ENCODE data around the gene SH3RF1.
"Not testable (repeated sequence)": the region's sequence is repeated elsewhere in the genome, so short reads cannot be mapped to it uniquely, and the experiment has no call there.

SH3RF1 gene

DNA sequence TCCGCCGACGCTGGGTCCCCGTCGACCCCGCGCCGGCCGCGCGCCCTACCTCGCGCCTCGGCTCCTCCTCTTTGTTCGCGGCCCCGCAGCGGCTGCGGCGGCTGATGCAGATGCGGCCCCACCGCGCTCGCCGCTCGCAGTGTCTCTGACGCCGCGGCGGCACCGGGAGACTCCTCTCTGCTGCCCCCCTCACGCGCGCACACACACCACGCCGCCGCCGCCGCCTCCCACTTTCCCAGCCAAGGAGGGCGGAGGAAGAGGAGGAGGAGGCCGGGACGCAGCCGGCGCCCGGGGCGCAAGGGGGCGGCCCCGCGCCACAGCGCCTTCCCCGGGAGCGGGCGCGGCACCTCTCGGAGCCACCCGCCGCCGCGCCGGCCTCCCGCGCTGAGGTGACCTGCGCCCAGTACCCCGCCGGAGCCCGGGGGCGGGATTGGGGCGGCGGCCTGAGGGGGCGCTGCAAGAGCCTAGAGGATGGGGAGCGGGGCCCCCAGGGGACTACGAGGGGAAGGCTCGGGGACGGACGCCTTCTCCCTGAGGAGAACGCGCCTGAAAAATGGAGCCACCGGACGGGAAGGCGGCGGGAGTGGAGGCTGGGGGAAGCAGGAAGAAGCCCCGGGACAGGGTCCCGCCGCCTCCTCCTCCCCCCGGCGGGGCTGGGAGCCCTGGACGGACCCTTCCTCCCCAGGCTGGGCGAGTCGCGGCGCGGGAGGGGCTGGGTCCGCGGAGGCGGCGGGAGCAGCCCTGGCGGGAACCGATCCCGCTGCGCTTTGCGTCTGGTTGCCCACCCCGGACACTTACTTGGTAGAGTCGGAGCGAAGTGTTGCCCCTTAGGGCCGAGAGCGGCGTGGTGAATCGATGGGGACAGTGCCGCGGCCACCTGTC is at the start of gene SH3RF1:
SH3RF1 (minus strand) TSS at position 147 of the 882 bp plus-strand sequence. CDS start 1,744 bp downstream, outside the sequence.
- DNase-seq: no peak

GRCh38 chr4:169315530-169316343 is 45.0 kb upstream of the SH3RF1 start:
- no peak for DNase-seq

- DNase-seq: no peak
Observed at GRCh38 chr4:169314906-169315305, 44.1 kb upstream of the SH3RF1 start.

GRCh38 chr4:169313732-169314131 is 43.0 kb upstream of the SH3RF1 start:
- DNase-seq: no peak

GRCh38 chr4:169312690-169313422 is 42.1 kb upstream of the SH3RF1 start:
- DNase-seq: no peak

DNA sequence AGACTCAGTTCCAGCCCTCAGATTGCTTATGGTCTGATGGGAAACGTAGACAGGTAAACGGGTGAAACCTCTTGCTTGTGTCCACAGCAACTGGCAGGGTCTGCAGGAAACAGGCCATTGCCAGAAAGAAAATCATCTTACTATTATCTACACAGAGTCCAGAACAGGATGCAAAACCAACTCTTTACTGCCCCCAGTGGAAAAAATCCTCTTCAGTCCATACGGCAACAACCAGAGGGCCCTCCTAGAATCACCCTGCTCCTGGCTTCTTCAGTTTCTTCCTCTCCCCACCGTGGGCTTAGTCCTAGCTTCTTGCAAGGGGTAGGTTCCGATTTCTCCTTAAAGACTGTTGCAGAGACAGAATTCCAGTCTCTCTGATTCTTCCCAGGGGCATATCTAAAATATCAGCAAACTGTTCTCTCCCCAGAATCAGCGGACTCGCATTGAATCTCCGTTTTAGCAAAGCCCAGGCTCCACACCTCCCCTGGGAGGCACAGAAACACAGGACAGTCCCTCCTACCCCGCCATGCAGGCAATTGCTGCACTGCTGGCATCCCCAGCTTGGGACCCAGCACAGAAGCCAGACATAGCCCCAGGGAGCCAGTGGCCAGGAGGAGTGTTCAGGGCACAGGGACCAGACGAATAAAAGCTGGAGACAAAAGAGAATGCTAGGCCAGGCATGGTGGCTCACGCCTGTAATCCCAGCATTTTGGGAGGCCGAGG is 41.0 kb upstream of the SH3RF1 start:
- DNase-seq: no peak

- no peak for DNase-seq
Observed at GRCh38 chr4:169309326-169309967, 38.7 kb upstream of the SH3RF1 start.

- no peak for DNase-seq
Observed at GRCh38 chr4:169307576-169307975, 36.8 kb upstream of the SH3RF1 start.

DNA sequence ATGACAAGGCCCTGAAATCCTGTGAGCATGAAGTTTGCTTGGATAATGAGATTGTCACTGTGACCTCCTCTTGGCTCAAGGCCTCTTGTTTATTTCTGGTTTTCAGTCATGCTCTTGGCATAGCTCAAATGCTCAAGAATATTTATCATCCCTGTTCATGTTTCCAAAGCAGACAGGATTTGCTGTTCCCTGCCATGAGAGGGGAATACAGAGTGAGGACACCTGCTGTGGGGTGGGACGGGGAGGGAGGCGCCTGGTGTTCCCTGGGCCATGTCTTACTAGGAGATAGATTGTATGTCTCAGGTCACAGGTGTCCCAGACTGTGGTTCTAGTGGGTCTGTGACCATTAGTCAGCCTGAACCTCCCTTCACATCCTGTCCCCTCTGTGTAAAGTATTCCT is 34.9 kb upstream of the SH3RF1 start:
- DNase-seq: no peak

- DNase-seq: no peak
Observed at GRCh38 chr4:169305173-169305572, 34.4 kb upstream of the SH3RF1 start.

GRCh38 chr4:169295822-169296221 is 25.1 kb upstream of the SH3RF1 start:
- no peak for DNase-seq

DNA sequence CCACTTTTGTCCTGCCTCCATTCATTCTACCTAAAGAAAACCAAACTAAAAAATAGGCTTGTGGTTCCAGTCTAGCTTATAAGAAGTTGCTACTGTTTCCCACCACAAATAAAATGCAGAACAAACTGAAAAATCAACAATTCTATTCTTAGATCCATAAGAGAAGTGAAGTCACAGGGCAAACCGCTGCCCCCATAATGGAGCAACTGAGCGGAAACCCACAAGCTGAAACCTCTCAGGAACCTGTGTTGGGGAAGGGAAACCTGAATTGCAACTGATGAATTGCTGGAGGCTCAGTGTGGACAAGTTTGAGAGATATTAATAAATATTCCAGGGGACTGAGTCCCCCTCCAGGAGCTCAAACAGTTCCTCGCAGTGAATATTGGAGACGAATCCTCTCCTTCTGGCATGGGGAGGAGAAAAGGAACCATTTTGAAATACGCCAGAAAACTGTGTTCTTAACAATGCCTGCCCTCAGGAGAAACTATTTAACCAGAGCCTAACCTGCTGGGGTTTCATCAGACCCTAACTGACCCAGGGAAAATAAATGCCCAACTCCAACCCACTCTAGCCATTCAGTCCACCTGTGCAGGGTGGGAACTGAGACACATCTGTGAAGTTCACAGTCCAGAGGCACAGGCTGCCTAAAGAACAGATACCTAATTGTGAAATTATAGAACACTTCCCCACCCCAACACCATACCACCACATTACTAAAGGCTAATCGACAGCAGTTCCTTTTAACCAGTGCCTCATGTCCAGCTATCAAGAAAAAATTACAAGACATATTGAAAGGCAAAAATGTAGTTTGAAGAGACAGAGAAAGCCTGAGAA is 22.8 kb upstream of the SH3RF1 start:
- no peak for DNase-seq

DNA sequence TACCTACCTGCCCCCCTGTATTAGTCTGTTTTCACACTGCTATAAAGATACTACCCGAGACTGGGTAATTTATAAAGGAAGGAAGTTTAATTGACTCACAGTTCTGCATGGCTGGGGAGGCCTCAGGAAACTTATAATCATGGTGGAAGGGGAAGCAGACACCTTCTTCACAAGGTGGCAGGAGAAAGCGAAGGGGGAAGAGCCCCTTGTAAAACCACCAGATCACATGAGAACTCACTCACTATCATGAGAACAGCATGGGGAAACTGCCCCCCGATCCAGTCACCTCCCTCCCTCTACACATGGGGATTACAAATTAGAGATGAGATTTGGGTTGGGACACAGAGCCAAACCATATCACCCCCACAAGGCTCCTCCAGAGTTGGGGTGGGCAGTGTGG is 17.2 kb upstream of the SH3RF1 start:
- DNase-seq: not testable (repeated sequence)

DNA sequence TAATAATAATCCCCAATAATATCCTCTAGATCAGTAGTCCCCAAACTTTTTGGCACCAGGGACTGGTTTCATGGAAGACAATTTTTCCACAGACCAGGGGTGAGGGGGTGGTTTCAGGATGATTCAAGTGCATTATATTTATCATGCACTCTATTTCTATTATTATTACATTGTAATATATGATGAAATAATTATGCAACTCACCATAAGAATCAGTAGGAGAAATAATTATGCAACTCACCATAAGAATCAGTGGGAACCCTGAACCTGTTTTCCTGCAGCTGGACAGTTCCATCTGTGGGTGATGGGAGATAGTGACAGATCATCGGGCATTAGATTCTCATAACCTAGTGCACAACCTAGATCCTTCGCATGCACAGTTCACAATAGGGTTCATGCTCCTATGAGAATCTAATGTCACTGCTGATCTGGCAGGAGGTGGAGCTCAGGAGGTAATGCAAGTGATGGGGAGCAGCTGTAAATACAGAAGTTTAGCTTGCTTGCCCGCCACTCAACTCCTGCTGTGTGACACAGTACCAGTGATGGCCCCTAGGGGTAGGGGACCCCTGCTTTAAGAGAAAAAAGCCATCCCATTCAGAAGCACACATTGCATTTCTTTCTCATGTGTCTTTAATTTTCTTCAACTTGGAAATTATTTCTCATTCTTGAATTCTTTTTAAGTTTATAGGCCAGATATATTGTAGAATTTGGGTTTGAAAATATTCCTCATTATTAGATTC is 16.0 kb upstream of the SH3RF1 start:
- no peak for DNase-seq

GRCh38 chr4:169283114-169283509 is 12.4 kb upstream of the SH3RF1 start:
- no peak for DNase-seq

DNA sequence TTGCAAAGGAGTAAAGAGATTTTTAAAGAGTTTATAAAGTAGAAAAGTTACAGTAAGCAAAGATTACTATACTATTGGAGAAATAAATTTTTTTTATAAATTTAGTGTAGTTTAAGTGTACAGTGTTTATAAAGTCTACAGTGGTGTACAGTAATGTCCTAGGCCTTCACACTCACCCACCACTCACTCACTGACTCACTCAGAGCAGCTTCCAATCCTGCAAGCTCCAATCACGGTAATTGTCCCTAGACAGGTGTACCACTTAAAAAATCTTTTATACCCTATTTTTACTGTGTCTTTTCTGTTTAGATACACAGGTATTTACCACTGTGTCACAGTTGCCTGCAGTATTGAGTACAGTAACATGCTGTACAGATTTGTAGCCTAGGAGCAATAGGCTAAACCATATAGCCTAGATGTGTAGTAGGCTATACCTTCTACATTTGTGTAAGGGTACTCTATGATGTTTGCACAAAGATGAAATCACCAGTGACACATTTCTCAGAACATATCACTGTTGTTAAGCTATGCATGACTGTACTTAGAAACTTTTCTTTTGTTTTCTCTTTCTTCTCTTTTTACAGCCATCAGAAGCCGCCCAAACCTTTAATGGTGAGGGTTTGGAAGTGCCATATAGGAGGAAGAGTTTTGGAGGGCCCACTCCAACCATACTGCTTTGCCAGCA is 11.8 kb upstream of the SH3RF1 start:
- DNase-seq: no peak

DNA sequence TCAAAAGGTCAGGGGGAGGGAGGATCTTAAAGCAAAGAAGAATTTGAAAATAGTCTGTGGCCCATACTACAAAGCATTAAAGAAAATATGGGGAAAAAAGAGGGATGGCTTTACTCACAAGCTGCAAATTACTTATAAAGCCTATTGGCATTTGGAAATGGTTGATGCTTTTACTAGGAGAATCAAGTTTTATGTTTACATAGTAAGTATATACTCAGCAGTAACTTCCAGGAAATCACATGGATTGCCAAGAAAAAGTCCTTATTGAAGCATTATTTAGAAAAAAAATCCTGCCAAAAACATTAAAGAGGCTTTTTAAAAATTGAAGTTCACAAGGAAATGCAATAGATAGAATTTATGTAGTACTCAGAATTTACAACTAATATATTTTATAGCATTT is 8.4 kb upstream of the SH3RF1 start:
- DNase-seq: no peak

GRCh38 chr4:169278624-169279023 is 7.9 kb upstream of the SH3RF1 start:
- DNase-seq: no peak

- not testable (repeated sequence) for DNase-seq
Observed at GRCh38 chr4:169277838-169278237, 7.1 kb upstream of the SH3RF1 start.

GRCh38 chr4:169275180-169275579 is 4.4 kb upstream of the SH3RF1 start:
- DNase-seq: no peak

Data from activated gamma-delta T cell treated with Interleukin-2 at 50 U/mL for 16 hours (primary cell).